Gastrocnemius medialis (tissue), 4 donors: ENCODE measurements around the gene AIG1. TPM values are rescaled to one million over a fixed set of nuclear protein-coding genes. Genes with fewer than 3 reads are reported as not detected.

Experiments used
- ATAC-seq, 2 donors: fragments of 150-250 bp; one replicate each; pipeline ENCODE4 v1.9.1; 2016
- DNase-seq, 2 donors: peaks; one replicate each; pipeline ENCODE4 v3.0.0-alpha.2; 2019
- H3K27ac ChIP-seq, 4 donors: fragments of 200-600 bp; sonication (generic); 1 replicate in 1 of 4; 2 replicates in 3 of 4; pipeline ENCODE4 v1.5.1; 2016 to 2018; ENCODE audit warnings: mild to moderate bottlenecking in 2 of 4, moderate library complexity in 1 of 4
- H3K27me3 ChIP-seq, 3 donors: fragments of 200-600 bp; sonication (generic) in 2 of 3; 1 replicate in 1 of 3; 2 replicates in 2 of 3; pipeline versions ENCODE4 v1.5.1 to v1.6.0; 2016 to 2019; ENCODE audit warnings: mild to moderate bottlenecking in 1 of 3, moderate library complexity in 1 of 3
- H3K36me3 ChIP-seq, 2 donors: fragments of 200-600 bp; sonication (generic) in 1 of 2; one replicate each; pipeline ENCODE4 v1.5.1; 2017 to 2018
- H3K4me1 ChIP-seq, 2 donors: fragments of 200-600 bp; sonication (generic) in 1 of 2; one replicate each; pipeline ENCODE4 v1.5.1; 2016 to 2017; ENCODE audit warnings: mild to moderate bottlenecking in 2 of 2
- H3K4me3 ChIP-seq, 4 donors: fragments of 200-600 bp; sonication (generic) in 3 of 4; 1 replicate in 1 of 4; 2 replicates in 3 of 4; pipeline ENCODE4 v1.5.1; 2016 to 2019; ENCODE audit warnings: mild to moderate bottlenecking in 2 of 4
- H3K9me3 ChIP-seq, 3 donors: fragments of 200-600 bp; sonication (generic) in 2 of 3; 1 replicate in 1 of 3; 2 replicates in 2 of 3; pipeline ENCODE4 v1.5.1; 2016 to 2019
- CTCF ChIP-seq, 5 experiments: fragments of 450-650 bp in 3 of 5; fragments of 200-600 bp in 2 of 5; sonication (generic) in 2 of 5; IDR thresholded peaks in 4 of 5; conservative IDR thresholded peaks in 1 of 5; 1 replicate in 4 of 5; 2 replicates in 1 of 5; pipeline ENCODE4 v1.5.1; 2016 to 2019; ENCODE audit warnings: antibody characterized with exemption in 5 of 5, mild to moderate bottlenecking in 3 of 5, moderate library complexity in 3 of 5
- POLR2A ChIP-seq, 2 donors: fragments of 450-650 bp; IDR thresholded peaks; one replicate each; pipeline ENCODE4 v1.6.1; 2017; ENCODE audit warnings: antibody characterized with exemption in 2 of 2, mild to moderate bottlenecking in 2 of 2, moderate library complexity in 2 of 2
- in situ Hi-C, 4 donors: fragments of 200-750 bp; cut with MboI; loops; one replicate each; pipeline versions ENCODE4 v1.15.0 to v1.8.0; 2017; ENCODE audit warnings: low sequenced_read_pairs in 4 of 4
- intact Hi-C: fragments of 100-400 bp; cut with DNase I; formaldehyde crosslinking; loops from one replicate; pipeline ENCODE4 v1.15.1; 2023; ENCODE audit warnings: low total_unique reads
- total RNA-seq, 4 donors: library from RNA; depleted of rRNA; stranded (reverse); fragments of >200 nt; gene quantifications; one replicate each; pipeline versions ENCODE4 v1.1.0 to v1.2.3, GENCODE V29; 2016

The AIG1 gene
- total RNA-seq, 4 donors from 2014 or later = 5.3 to 10.3 (median 5.7) TPM

- Histone ChIP-seq H3K9me3 (no peaks in the 10 kb centered on the region), H3K4me1 (no peaks in the 10 kb centered on the region), H3K4me3 (no peak overlapping the region), H3K36me3 (no peaks in the 10 kb centered on the region), H3K27me3 (no peaks in the 10 kb centered on the region), H3K27ac (no peak overlapping the region)
- TF ChIP-seq POLR2A (IDR thresholded peaks at IDR 0.05) (no peak), CTCF (IDR thresholded peaks at IDR 0.05 in 4 of 5, conservative IDR thresholded peaks at IDR 0.05 in 1 of 5) (no peak)
- intact Hi-C loops = no loop called here
- in situ Hi-C loops = no loop called here
- DNase-seq = no peak
- ATAC-seq = no peak
Observed at GRCh38 chr6:143328876-143329275, 268.2 kb downstream of the AIG1 start.

- TF ChIP-seq CTCF (IDR thresholded peaks at IDR 0.05 in 4 of 5, conservative IDR thresholded peaks at IDR 0.05 in 1 of 5) (no peak), POLR2A (IDR thresholded peaks at IDR 0.05) (no peak)
- intact Hi-C loops (no loop called here), in situ Hi-C loops (no loop called here)
- Histone ChIP-seq H3K27me3 (no peaks in the 10 kb centered on the region), H3K9me3 (no peaks in the 10 kb centered on the region), H3K36me3 (no peaks in the 10 kb centered on the region), H3K4me1 (no peaks in the 10 kb centered on the region), H3K27ac (no peak overlapping the region), H3K4me3 (no peak overlapping the region)
- ATAC-seq = no peak
- no peak for DNase-seq
Observed at GRCh38 chr6:143329323-143329722, 268.6 kb downstream of the AIG1 start.

- Histone ChIP-seq H3K27ac (no peak overlapping the region), H3K36me3 (no peaks in the 10 kb centered on the region), H3K4me1 (no peaks in the 10 kb centered on the region), H3K4me3 (no peak overlapping the region), H3K27me3 (no peaks in the 10 kb centered on the region), H3K9me3 (no peaks in the 10 kb centered on the region)
- ATAC-seq = no peak
- DNase-seq = no peak
- no peak for TF ChIP-seq CTCF (IDR thresholded peaks at IDR 0.05 in 4 of 5, conservative IDR thresholded peaks at IDR 0.05 in 1 of 5)
- no peak for TF ChIP-seq POLR2A (IDR thresholded peaks at IDR 0.05)
- intact Hi-C loops (no loop called here), in situ Hi-C loops (no loop called here)
Observed at GRCh38 chr6:143331362-143331761, 270.7 kb downstream of the AIG1 start.

- no peaks in the 10 kb centered on the region for H3K9me3 ChIP-seq
- no peaks in the 10 kb centered on the region for H3K36me3 ChIP-seq
- DNase-seq = no peak
- no peaks in the 10 kb centered on the region for H3K4me1 ChIP-seq
- H3K4me3 ChIP-seq = no peak overlapping the region
- no peak for ATAC-seq
- in situ Hi-C loops (no loop called here), intact Hi-C loops (no loop called here)
- H3K27ac ChIP-seq = no peak overlapping the region
- TF ChIP-seq POLR2A (IDR thresholded peaks at IDR 0.05) (no peak), CTCF (IDR thresholded peaks at IDR 0.05 in 4 of 5, conservative IDR thresholded peaks at IDR 0.05 in 1 of 5) (no peak)
- no peaks in the 10 kb centered on the region for H3K27me3 ChIP-seq
Observed at GRCh38 chr6:143332153-143332845, 271.6 kb downstream of the AIG1 start.

GRCh38 chr6:143333081-143333480 lies 272.4 kb downstream of the AIG1 start:
- no peaks in the 10 kb centered on the region for H3K27me3 ChIP-seq
- H3K27ac ChIP-seq = no peak overlapping the region
- H3K9me3 ChIP-seq = no peaks in the 10 kb centered on the region
- H3K36me3 ChIP-seq = no peaks in the 10 kb centered on the region
- TF ChIP-seq CTCF (IDR thresholded peaks at IDR 0.05 in 4 of 5, conservative IDR thresholded peaks at IDR 0.05 in 1 of 5) = no peak
- TF ChIP-seq POLR2A (IDR thresholded peaks at IDR 0.05) = no peak
- ATAC-seq (no peak), DNase-seq (no peak)
- H3K4me3 ChIP-seq = no peak overlapping the region
- intact Hi-C loops (no loop called here), in situ Hi-C loops (no loop called here)
- no peaks in the 10 kb centered on the region for H3K4me1 ChIP-seq
